B cell (primary cell): ENCODE data around the gene RSU1. TPM values are rescaled to one million over a fixed set of nuclear protein-coding genes. Genes with fewer than 3 reads are reported as not detected.

ENCODE experiments used
- ATAC-seq: fragments of 200-7000 bp; cut with Tn5 transposase; one replicate; pipeline ENCODE4 v1.10.0; 2021; ENCODE audit warnings: low read depth, mild to moderate bottlenecking, moderate number of reproducible peaks, moderate library complexity
- CTCF ChIA-PET: fragments of 350-600 bp; sonication (Branson Sonifier 250); formaldehyde crosslinking; loops from one replicate; lab custom pipeline; 2021; ENCODE audit warnings: antibody characterized with exemption, inconsistent platforms; lab: Charles Lee
- POLR2A ChIA-PET: fragments of 350-600 bp; sonication (Branson Sonifier 250); formaldehyde crosslinking; loops from one replicate; lab custom pipeline; 2021; ENCODE audit warnings: antibody characterized with exemption; lab: Charles Lee
- DNase-seq: peaks from one replicate; pipeline ENCODE4 v3.0.0; 2013
- H2AFZ ChIP-seq: 2 replicates; pipeline ENCODE4 v1.6.1; 2012; ENCODE audit warnings: mild to moderate bottlenecking, low read depth, low read length; ENCODE audit not compliant: insufficient read depth, poor library complexity, severe bottlenecking
- H3K27ac ChIP-seq, 2 donors: 1 replicate in 1 of 2; 2 replicates in 1 of 2; pipeline ENCODE4 v1.5.1; 2012 to 2013; ENCODE audit warnings: low read length in 2 of 2, mild to moderate bottlenecking in 2 of 2, moderate library complexity in 1 of 2
- H3K27me3 ChIP-seq, 4 experiments: fragments of 200-600 bp in 1 of 4; sonication (generic) in 1 of 4; replicated peaks in 1 of 4; 1 replicate in 2 of 4; 2 replicates in 2 of 4; pipeline versions ENCODE4 v1.6.1 to v1.7.0; 2013 to 2016; ENCODE audit warnings: low read length in 3 of 4, mild to moderate bottlenecking in 2 of 4, mixed read lengths in 1 of 4, moderate library complexity in 1 of 4; ENCODE audit not compliant: insufficient read depth in 4 of 4, control insufficient read depth in 3 of 4; ENCODE audit errors: control extremely low read depth in 1 of 4
- H3K36me3 ChIP-seq, 2 experiments: replicated peaks in 1 of 2; 1 replicate in 1 of 2; 2 replicates in 1 of 2; pipeline versions ENCODE4 v1.6.1 to v1.7.1; 2013; ENCODE audit warnings: low read length in 1 of 2; ENCODE audit not compliant: insufficient read depth in 2 of 2, control insufficient read depth in 1 of 2; ENCODE audit errors: control extremely low read depth in 1 of 2, extremely low read depth in 1 of 2
- H3K4me1 ChIP-seq, 2 donors: fragments of 200-600 bp in 1 of 2; sonication (generic) in 1 of 2; 1 replicate in 1 of 2; 2 replicates in 1 of 2; pipeline versions ENCODE4 v1.5.1 to v1.6.1; 2013 to 2017; ENCODE audit warnings: low read length in 2 of 2; ENCODE audit not compliant: control insufficient read depth in 2 of 2, insufficient read depth in 2 of 2
- H3K4me2 ChIP-seq: replicated peaks from 2 replicates; pipeline ENCODE3; 2012; ENCODE audit warnings: mild to moderate bottlenecking, low read depth, low read length; ENCODE audit not compliant: poor library complexity, severe bottlenecking
- H3K4me3 ChIP-seq, 5 experiments: fragments of 200-600 bp in 1 of 5; sonication (generic) in 1 of 5; 1 replicate in 3 of 5; 2 replicates in 2 of 5; pipeline versions ENCODE4 v1.5.1 to v1.7.0; 2011 to 2016; ENCODE audit warnings: low read length in 4 of 5, mild to moderate bottlenecking in 4 of 5, low read depth in 2 of 5, control low read depth in 1 of 5, moderate library complexity in 1 of 5; ENCODE audit not compliant: insufficient read depth in 1 of 5; ENCODE audit errors: control extremely low read depth in 1 of 5, extremely low read depth in 1 of 5
- H3K79me2 ChIP-seq: fragments of 200-600 bp; sonication (generic); one replicate; pipeline ENCODE4 v1.6.0; 2016; ENCODE audit warnings: low read length; ENCODE audit not compliant: control insufficient read depth, insufficient read depth
- H3K9ac ChIP-seq: fragments of 200-600 bp; sonication (generic); 2 replicates; pipeline ENCODE4 v1.6.1; 2017; ENCODE audit warnings: mild to moderate bottlenecking, low read length, moderate library complexity
- H3K9me3 ChIP-seq, 3 donors: one replicate each; pipeline versions ENCODE4 v1.6.1 to v1.7.1; 2013; ENCODE audit warnings: low read length in 2 of 3; ENCODE audit not compliant: control insufficient read depth in 2 of 3, insufficient read depth in 1 of 3; ENCODE audit errors: control extremely low read depth in 1 of 3
- H4K20me1 ChIP-seq: 2 replicates; pipeline ENCODE4 v1.6.0; 2012; ENCODE audit warnings: mild to moderate bottlenecking, low read length; ENCODE audit not compliant: insufficient read depth, control insufficient read depth, poor library complexity, severe bottlenecking
- H3K27ac Mint-ChIP-seq: one replicate; pipeline ENCODE4 v1.8.0; 2021; ENCODE audit warnings: mixed read lengths
- H3K27me3 Mint-ChIP-seq: one replicate; pipeline ENCODE4 v1.8.0; 2021; ENCODE audit warnings: mixed read lengths
- H3K4me1 Mint-ChIP-seq: one replicate; pipeline ENCODE4 v1.8.0; 2021; ENCODE audit warnings: mixed read lengths
- H3K4me3 Mint-ChIP-seq: one replicate; pipeline ENCODE4 v1.8.0; 2021; ENCODE audit warnings: mixed read lengths
- H3K9me3 Mint-ChIP-seq: one replicate; pipeline ENCODE4 v1.8.0; 2022; ENCODE audit warnings: mixed read lengths; ENCODE audit not compliant: insufficient read depth
- CTCF ChIP-seq: fragments of 200-600 bp; IDR thresholded peaks from one replicate; pipeline ENCODE4 v1.8.0; 2022; ENCODE audit warnings: antibody characterized with exemption, mild to moderate bottlenecking
- EZH2 ChIP-seq: IDR thresholded peaks from 2 replicates; pipeline ENCODE4 v1.6.1; 2012; ENCODE audit warnings: borderline replicate concordance, low read depth, mild to moderate bottlenecking, moderate library complexity, low read length; ENCODE audit not compliant: insufficient read depth, poor library complexity, severe bottlenecking
- WGBS: methylation state at CpG from one replicate; pipeline ENCODE4 v1.1.5; 2013; ENCODE audit warnings: missing lambda C conversion rate; ENCODE audit not compliant: insufficient coverage; 5-methylcytosine and 5-hydroxymethylcytosine counted together
- intact Hi-C: fragments of 100-400 bp; cut with micrococcal nuclease; formaldehyde crosslinking; loops from one replicate; pipeline ENCODE4 v1.10.0; 2022
- polyA plus RNA-seq: library from polyadenylated mRNA; depleted of rRNA; stranded (reverse); fragments of >200 nt; gene quantifications from 2 replicates; pipeline ENCODE4 v1.2.3, GENCODE V29; 2012
- total RNA-seq, 2 donors: library from RNA; stranded (reverse); fragments of 120-200 nt in 1 of 2; gene quantifications; 1 replicate in 1 of 2; 2 replicates in 1 of 2; pipeline versions ENCODE4 v1.2.3 to v1.2.4, GENCODE V29; 2013 to 2022

Gene RSU1
- total and polyA plus RNA-seq, 2 donors (not counting 1 experiment from before 2014, with no cell fraction given): 33.4 to 41.1 TPM

GRCh38 chr10:16732376-16732775 lies 84.8 kb downstream of the RSU1 start:
- no peak overlapping the region for H3K4me3 ChIP-seq
- peaks cover 3% of the 10 kb centered on the region for H3K79me2 ChIP-seq
- Mint-ChIP-seq H3K27ac (no peak overlapping the region), H3K27me3 (no peaks in the 10 kb centered on the region), H3K4me1 (peaks cover 16% of the 10 kb centered on the region), H3K4me3 (no peak overlapping the region), H3K9me3 (peaks cover 12% of the 10 kb centered on the region)
- H4K20me1 ChIP-seq: no peaks in the 10 kb centered on the region
- CTCF ChIA-PET: no interaction called here
- no peak overlapping the region for H2AFZ ChIP-seq
- H3K4me2 ChIP-seq: no peak overlapping the region
- peaks cover 0 to 3% of the 10 kb centered on the region in 2 experiments for H3K36me3 ChIP-seq
- H3K27me3 ChIP-seq: no peaks in the 10 kb centered on the region
- ATAC-seq (no peak), DNase-seq (no peak)
- H3K9me3 ChIP-seq: peaks cover 2 to 9% (median 7%) of the 10 kb centered on the region in 3 donors
- no peak overlapping the region for H3K9ac ChIP-seq
- TF ChIP-seq CTCF: no peak
- no peak for TF ChIP-seq EZH2
- intact Hi-C loops: no loop called here
- peaks cover 4 to 7% of the 10 kb centered on the region in 2 donors for H3K4me1 ChIP-seq
- POLR2A ChIA-PET: no interaction called here
- H3K27ac ChIP-seq: no peak overlapping the region

- WGBS: 100% methylated on average over 4 of the region's 5 CpGs
- H3K4me2 ChIP-seq: no peak overlapping the region
- ATAC-seq (no peak), DNase-seq (no peak)
- peaks cover 5% of the 10 kb centered on the region for H3K9me3 Mint-ChIP-seq
- H3K4me3 Mint-ChIP-seq: no peak overlapping the region
- peaks cover 16% of the 10 kb centered on the region for H3K4me1 Mint-ChIP-seq
- H3K27me3 Mint-ChIP-seq: no peaks in the 10 kb centered on the region
- H4K20me1 ChIP-seq: no peaks in the 10 kb centered on the region
- no peaks in the 10 kb centered on the region for H3K79me2 ChIP-seq
- H2AFZ ChIP-seq: no peak overlapping the region
- H3K9ac ChIP-seq: no peak overlapping the region
- no peak overlapping the region for H3K27ac Mint-ChIP-seq
- H3K9me3 ChIP-seq: peaks cover 0 to 7% (median 0%) of the 10 kb centered on the region in 3 donors
- peaks cover 0 to 4% of the 10 kb centered on the region in 2 experiments for H3K36me3 ChIP-seq
- no peak overlapping the region for H3K27ac ChIP-seq
- ChIA-PET CTCF (no interaction called here), POLR2A (no interaction called here)
- no peak for TF ChIP-seq CTCF
- no peak for TF ChIP-seq EZH2
- no peaks in the 10 kb centered on the region for H3K27me3 ChIP-seq
- peaks cover 4 to 7% of the 10 kb centered on the region in 2 donors for H3K4me1 ChIP-seq
- intact Hi-C loops: no loop called here
- H3K4me3 ChIP-seq: no peak overlapping the region
These were observed 89.0 kb downstream of the RSU1 start for GRCh38 chr10:16728266-16728665.
